HL-60 (cell line): Measurements from ENCODE around the gene TRIM26.

Experiments used
- CTCF ChIP-seq: IDR thresholded peaks from one replicate; pipeline ENCODE4 v1.5.1; 2011; ENCODE audit warnings: low read length, control low read depth, inconsistent platforms; ENCODE audit not compliant: insufficient read depth
- POLR2AphosphoS5 ChIP-seq: IDR thresholded peaks from 2 replicates; pipeline ENCODE4 v1.6.1; 2012; ENCODE audit warnings: low read depth
- TF ChIP-seq, protein P1 (sequence below): IDR thresholded peaks from 2 replicates; pipeline ENCODE4 v1.6.1; 2012; ENCODE audit warnings: low read depth; ENCODE audit not compliant: insufficient replicate concordance

GRCh38 chr6:30213957-30214656 is 901 bp upstream of the TRIM26 start:
- no peak for TF ChIP-seq CTCF
- peak; percentile 68; the same call in 1 of the 2 replicates for TF ChIP-seq POLR2AphosphoS5
- TF ChIP-seq, protein P1, sequence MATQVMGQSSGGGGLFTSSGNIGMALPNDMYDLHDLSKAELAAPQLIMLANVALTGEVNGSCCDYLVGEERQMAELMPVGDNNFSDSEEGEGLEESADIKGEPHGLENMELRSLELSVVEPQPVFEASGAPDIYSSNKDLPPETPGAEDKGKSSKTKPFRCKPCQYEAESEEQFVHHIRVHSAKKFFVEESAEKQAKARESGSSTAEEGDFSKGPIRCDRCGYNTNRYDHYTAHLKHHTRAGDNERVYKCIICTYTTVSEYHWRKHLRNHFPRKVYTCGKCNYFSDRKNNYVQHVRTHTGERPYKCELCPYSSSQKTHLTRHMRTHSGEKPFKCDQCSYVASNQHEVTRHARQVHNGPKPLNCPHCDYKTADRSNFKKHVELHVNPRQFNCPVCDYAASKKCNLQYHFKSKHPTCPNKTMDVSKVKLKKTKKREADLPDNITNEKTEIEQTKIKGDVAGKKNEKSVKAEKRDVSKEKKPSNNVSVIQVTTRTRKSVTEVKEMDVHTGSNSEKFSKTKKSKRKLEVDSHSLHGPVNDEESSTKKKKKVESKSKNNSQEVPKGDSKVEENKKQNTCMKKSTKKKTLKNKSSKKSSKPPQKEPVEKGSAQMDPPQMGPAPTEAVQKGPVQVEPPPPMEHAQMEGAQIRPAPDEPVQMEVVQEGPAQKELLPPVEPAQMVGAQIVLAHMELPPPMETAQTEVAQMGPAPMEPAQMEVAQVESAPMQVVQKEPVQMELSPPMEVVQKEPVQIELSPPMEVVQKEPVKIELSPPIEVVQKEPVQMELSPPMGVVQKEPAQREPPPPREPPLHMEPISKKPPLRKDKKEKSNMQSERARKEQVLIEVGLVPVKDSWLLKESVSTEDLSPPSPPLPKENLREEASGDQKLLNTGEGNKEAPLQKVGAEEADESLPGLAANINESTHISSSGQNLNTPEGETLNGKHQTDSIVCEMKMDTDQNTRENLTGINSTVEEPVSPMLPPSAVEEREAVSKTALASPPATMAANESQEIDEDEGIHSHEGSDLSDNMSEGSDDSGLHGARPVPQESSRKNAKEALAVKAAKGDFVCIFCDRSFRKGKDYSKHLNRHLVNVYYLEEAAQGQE: no peak
